H9 (cell line): Measurements from ENCODE around the gene KCTD12. TPM values are rescaled to one million over a fixed set of nuclear protein-coding genes. Genes with fewer than 3 reads are reported as not detected.

Source experiments
- DNase-seq: peaks from one replicate; pipeline ENCODE4 v3.0.0-alpha.2; 2017
- H2AFZ ChIP-seq: one replicate; pipeline ENCODE4 v1.6.1; 2013; ENCODE audit warnings: mild to moderate bottlenecking, low read length, control low read depth, moderate library complexity
- H2AK5ac ChIP-seq: 2 replicates; pipeline ENCODE4 v1.6.1; 2013; ENCODE audit warnings: low read length, control low read depth, mixed read lengths; ENCODE audit not compliant: insufficient read length
- H2BK120ac ChIP-seq: one replicate; pipeline ENCODE4 v1.6.1; 2013; ENCODE audit warnings: low read depth, mild to moderate bottlenecking, low read length, control low read depth, inconsistent platforms; ENCODE audit not compliant: poor library complexity, severe bottlenecking
- H2BK12ac ChIP-seq: 2 replicates; pipeline ENCODE4 v1.6.1; 2013; ENCODE audit warnings: low read length, control low read depth, mixed read lengths, low read depth; ENCODE audit not compliant: insufficient read length
- H2BK15ac ChIP-seq: 2 replicates; pipeline ENCODE4 v1.6.1; 2013; ENCODE audit warnings: low read depth, low read length, control low read depth
- H2BK20ac ChIP-seq: one replicate; pipeline ENCODE4 v1.6.1; 2013; ENCODE audit warnings: low read depth, mild to moderate bottlenecking, low read length, control low read depth, inconsistent platforms; ENCODE audit not compliant: poor library complexity, severe bottlenecking
- H2BK5ac ChIP-seq: 2 replicates; pipeline ENCODE4 v1.6.1; 2013; ENCODE audit warnings: low read length, control low read depth, mixed read lengths; ENCODE audit not compliant: insufficient read length
- H3K14ac ChIP-seq: 2 replicates; pipeline ENCODE4 v1.6.1; 2013; ENCODE audit warnings: low read length, control low read depth; ENCODE audit not compliant: insufficient read depth
- H3K18ac ChIP-seq: 2 replicates; pipeline ENCODE4 v1.6.1; 2013; ENCODE audit warnings: low read depth, mild to moderate bottlenecking, mixed read lengths, low read length, control low read depth; ENCODE audit not compliant: insufficient read length
- H3K23ac ChIP-seq: 2 replicates; pipeline ENCODE4 v1.6.1; 2013; ENCODE audit warnings: low read length, control low read depth, mixed read lengths, low read depth; ENCODE audit not compliant: insufficient read length
- H3K23me2 ChIP-seq: 2 replicates; pipeline ENCODE4 v1.6.1; 2013; ENCODE audit warnings: low read depth, mild to moderate bottlenecking, mixed read lengths, low read length, control low read depth; ENCODE audit not compliant: insufficient read length, poor library complexity, severe bottlenecking
- H3K27ac ChIP-seq: 2 replicates; pipeline ENCODE4 v1.5.1; 2013; ENCODE audit warnings: low read length, control low read depth, mixed read lengths, low read depth; ENCODE audit not compliant: insufficient read length
- H3K27me3 ChIP-seq: 2 replicates; pipeline ENCODE4 v1.6.1; 2013; ENCODE audit warnings: low read length, control low read depth, inconsistent platforms; ENCODE audit not compliant: insufficient read depth
- H3K4ac ChIP-seq: 2 replicates; pipeline ENCODE4 v1.6.1; 2013; ENCODE audit warnings: low read depth, mild to moderate bottlenecking, control low read depth, inconsistent platforms, low read length, moderate library complexity
- H3K4me1 ChIP-seq: 2 replicates; pipeline ENCODE4 v1.6.1; 2013; ENCODE audit warnings: low read length, control low read depth, inconsistent platforms; ENCODE audit not compliant: insufficient read depth
- H3K4me2 ChIP-seq: 2 replicates; pipeline ENCODE4 v1.6.1; 2013; ENCODE audit warnings: low read length, control low read depth, mixed read lengths; ENCODE audit not compliant: insufficient read length, insufficient read depth
- H3K56ac ChIP-seq: 2 replicates; pipeline ENCODE4 v1.6.1; 2013; ENCODE audit warnings: low read depth, mild to moderate bottlenecking, mixed read lengths, low read length, control low read depth; ENCODE audit not compliant: insufficient read length
- H3K79me1 ChIP-seq: 2 replicates; pipeline ENCODE4 v1.6.1; 2013; ENCODE audit warnings: low read depth, mild to moderate bottlenecking, moderate library complexity, low read length, control low read depth, inconsistent platforms; ENCODE audit not compliant: insufficient read depth, poor library complexity, severe bottlenecking
- H3K79me2 ChIP-seq: 2 replicates; pipeline ENCODE4 v1.6.1; 2013; ENCODE audit warnings: low read length, control low read depth, inconsistent platforms; ENCODE audit not compliant: insufficient read depth
- H3K9ac ChIP-seq: 2 replicates; pipeline ENCODE4 v1.6.1; 2013; ENCODE audit warnings: low read length, control low read depth, mixed read lengths; ENCODE audit not compliant: insufficient read length; ENCODE audit errors: extremely low read depth
- H3K9me3 ChIP-seq: one replicate; pipeline ENCODE4 v1.6.1; 2013; ENCODE audit warnings: low read depth, low read length, inconsistent platforms; ENCODE audit not compliant: control insufficient read depth
- H3T11ph ChIP-seq: one replicate; pipeline ENCODE4 v1.6.1; 2013; ENCODE audit warnings: mild to moderate bottlenecking, low read length, control low read depth, inconsistent platforms
- H4K20me1 ChIP-seq: one replicate; pipeline ENCODE4 v1.6.1; 2013; ENCODE audit not compliant: control insufficient read depth, insufficient read length, insufficient read depth
- H4K5ac ChIP-seq: 2 replicates; pipeline ENCODE4 v1.6.1; 2013; ENCODE audit warnings: low read depth, mild to moderate bottlenecking, mixed read lengths, low read length, control low read depth; ENCODE audit not compliant: insufficient read length
- H4K8ac ChIP-seq: replicated peaks from 2 replicates; pipeline ENCODE4 v1.6.1; 2013; ENCODE audit warnings: low read length, control low read depth, mixed read lengths, low read depth; ENCODE audit not compliant: insufficient read length
- H4K91ac ChIP-seq: 2 replicates; pipeline ENCODE4 v1.6.1; 2013; ENCODE audit warnings: low read depth, mild to moderate bottlenecking, moderate library complexity, mixed read lengths, low read length, control low read depth; ENCODE audit not compliant: insufficient read length
- H3K27ac Mint-ChIP-seq, 3 experiments: 2 replicates in 2 of 3; 3 replicates in 1 of 3; pipeline ENCODE4 v1.8.0; 2020 to 2021; ENCODE audit warnings: mixed read lengths in 3 of 3, mild to moderate bottlenecking in 1 of 3, moderate library complexity in 1 of 3
- H3K27me3 Mint-ChIP-seq: 2 replicates; pipeline ENCODE4 v1.8.0; 2021; ENCODE audit warnings: low read depth, mild to moderate bottlenecking, moderate library complexity, mixed read lengths
- H3K36me3 Mint-ChIP-seq, 3 experiments: 2 replicates in 2 of 3; 3 replicates in 1 of 3; pipeline ENCODE4 v1.8.0; 2020 to 2021; ENCODE audit warnings: low read depth in 3 of 3, mixed read lengths in 3 of 3; ENCODE audit not compliant: insufficient read depth in 1 of 3
- H3K4me1 Mint-ChIP-seq, 2 experiments: 2 replicates each; pipeline ENCODE4 v1.8.0; 2020; ENCODE audit warnings: mixed read lengths in 2 of 2
- H3K4me3 Mint-ChIP-seq, 2 experiments: 2 replicates in 1 of 2; 3 replicates in 1 of 2; pipeline ENCODE4 v1.8.0; 2020 to 2021; ENCODE audit warnings: mild to moderate bottlenecking in 2 of 2, mixed read lengths in 2 of 2, moderate library complexity in 1 of 2
- H3K9me3 Mint-ChIP-seq, 2 experiments: 2 replicates in 1 of 2; 3 replicates in 1 of 2; pipeline ENCODE4 v1.8.0; 2020; ENCODE audit warnings: mild to moderate bottlenecking in 2 of 2, mixed read lengths in 2 of 2, moderate library complexity in 1 of 2
- WGBS: extraction: QIAGEN DNeasy Blood & Tissue Kit; methylation state at CpG from one replicate; pipeline ENCODE4 v1.1.7; 2013; ENCODE audit warnings: missing lambda C conversion rate, low lambda C conversion rate, mixed read lengths; ENCODE audit not compliant: insufficient read length; ENCODE audit errors: extremely low coverage; 5-methylcytosine and 5-hydroxymethylcytosine counted together
- total RNA-seq: library from RNA; stranded (reverse); gene quantifications from 2 replicates; pipeline ENCODE4 v1.2.1, GENCODE V29; 2021
- TF ChIP-seq, protein P1 (sequence below): fragments of 200-600 bp; sonication (generic); conservative IDR thresholded peaks from 3 replicates; pipeline ENCODE4 v1.8.0; 2021; ENCODE audit warnings: antibody characterized with exemption, mild to moderate bottlenecking

Gene KCTD12
- total RNA-seq, 1 experiment from 2014 or later, result 3.4 TPM

DNA sequence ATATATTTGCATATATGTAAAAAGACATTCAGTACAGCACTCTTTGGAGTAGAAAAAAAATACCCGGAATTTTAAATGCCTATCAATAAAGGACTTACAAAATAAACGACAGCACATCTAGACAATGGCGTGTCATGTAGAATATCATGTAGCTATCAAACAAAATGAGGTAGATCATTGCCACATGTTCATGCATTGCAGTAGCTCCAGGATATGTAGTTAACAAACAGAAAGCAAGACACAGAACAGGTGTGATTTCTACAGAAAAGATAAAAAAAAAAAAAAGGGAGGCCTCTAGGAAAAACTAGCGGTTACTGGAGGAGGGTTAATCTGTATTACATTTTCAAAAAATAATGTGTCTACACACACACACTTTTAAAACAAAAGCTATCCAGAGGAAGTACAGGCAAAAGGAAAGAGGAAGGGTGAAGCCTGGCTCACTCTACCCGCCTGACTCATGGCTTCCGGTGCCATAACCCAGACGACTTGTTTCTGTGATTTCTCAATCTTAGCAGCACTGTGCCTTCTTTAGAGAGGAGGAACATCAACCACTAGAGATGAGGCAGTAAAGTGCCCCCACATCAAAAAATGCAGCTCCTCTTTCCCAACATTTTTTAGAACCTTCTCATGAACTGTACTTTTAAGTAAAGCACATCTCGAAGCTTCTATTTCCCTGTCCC, 6.9 kb downstream of the KCTD12 start:
- H2BK15ac ChIP-seq, result no peak overlapping the region

More for the DNA sequence above, 6.9 kb downstream of the KCTD12 start:
- Histone ChIP-seq H3K79me2 (no peaks in the 10 kb centered on the region), H3K56ac (no peak overlapping the region), H2BK120ac (no peak overlapping the region), H3K18ac (no peak overlapping the region), H3K23ac (no peak overlapping the region), H4K8ac (no peak overlapping the region), H3K4me2 (no peak overlapping the region), H4K20me1 (no peaks in the 10 kb centered on the region), H2BK5ac (no peak overlapping the region), H4K91ac (no peak overlapping the region), H3K4ac (no peak overlapping the region), H3K23me2 (no peaks in the 10 kb centered on the region), H2BK20ac (no peak overlapping the region), H3K27ac (no peak overlapping the region), H3K79me1 (no peaks in the 10 kb centered on the region), H3K4me1 (no peaks in the 10 kb centered on the region), H3T11ph (no peak overlapping the region), H3K9ac (no peak overlapping the region), H4K5ac (no peak overlapping the region), H2AFZ (no peak overlapping the region), H3K14ac (no peak overlapping the region), H3K27me3 (no peaks in the 10 kb centered on the region; the same call in 1 of the 2 replicates), H2AK5ac (no peak overlapping the region), H3K9me3 (no peaks in the 10 kb centered on the region), H2BK12ac (no peak overlapping the region)
- no peaks in the 10 kb centered on the region for H3K36me3 Mint-ChIP-seq
- no peaks in the 10 kb centered on the region for H3K9me3 Mint-ChIP-seq
- DNase-seq, result no peak
- peaks cover 3% of the 10 kb centered on the region in 2 experiments; a peak in 2 of 4 replicates for H3K4me1 Mint-ChIP-seq
- H3K27ac Mint-ChIP-seq, result no peak overlapping the region
- H3K27me3 Mint-ChIP-seq, result peaks cover 9% of the 10 kb centered on the region
- TF ChIP-seq, protein P1, sequence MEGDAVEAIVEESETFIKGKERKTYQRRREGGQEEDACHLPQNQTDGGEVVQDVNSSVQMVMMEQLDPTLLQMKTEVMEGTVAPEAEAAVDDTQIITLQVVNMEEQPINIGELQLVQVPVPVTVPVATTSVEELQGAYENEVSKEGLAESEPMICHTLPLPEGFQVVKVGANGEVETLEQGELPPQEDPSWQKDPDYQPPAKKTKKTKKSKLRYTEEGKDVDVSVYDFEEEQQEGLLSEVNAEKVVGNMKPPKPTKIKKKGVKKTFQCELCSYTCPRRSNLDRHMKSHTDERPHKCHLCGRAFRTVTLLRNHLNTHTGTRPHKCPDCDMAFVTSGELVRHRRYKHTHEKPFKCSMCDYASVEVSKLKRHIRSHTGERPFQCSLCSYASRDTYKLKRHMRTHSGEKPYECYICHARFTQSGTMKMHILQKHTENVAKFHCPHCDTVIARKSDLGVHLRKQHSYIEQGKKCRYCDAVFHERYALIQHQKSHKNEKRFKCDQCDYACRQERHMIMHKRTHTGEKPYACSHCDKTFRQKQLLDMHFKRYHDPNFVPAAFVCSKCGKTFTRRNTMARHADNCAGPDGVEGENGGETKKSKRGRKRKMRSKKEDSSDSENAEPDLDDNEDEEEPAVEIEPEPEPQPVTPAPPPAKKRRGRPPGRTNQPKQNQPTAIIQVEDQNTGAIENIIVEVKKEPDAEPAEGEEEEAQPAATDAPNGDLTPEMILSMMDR, result no peak
- no peak overlapping the region for H3K4me3 Mint-ChIP-seq
- no CpG with 5 or more reads among the region's 8 CpGs for WGBS
